Liver (tissue), 9 donors: ENCODE measurements around the gene CELF4. TPM values are rescaled to one million over a fixed set of nuclear protein-coding genes. Genes with fewer than 3 reads are reported as not detected.
"Not testable (repeated sequence)": the region's sequence is repeated elsewhere in the genome, so short reads cannot be mapped to it uniquely, and the experiment has no call there.

Experiments
- DNase-seq: peaks from one replicate; pipeline ENCODE4 v3.0.0-alpha.2; 2017; ENCODE audit warnings: low spot score
- H3K27ac ChIP-seq, 2 donors: one replicate each; pipeline ENCODE4 v1.7.0; 2013; ENCODE audit warnings: inconsistent platforms in 2 of 2, low read length in 2 of 2, control low read depth in 1 of 2, low read depth in 1 of 2, mild to moderate bottlenecking in 1 of 2
- H3K27me3 ChIP-seq, 4 donors: one replicate each; pipeline versions ENCODE4 v1.6.1 to v1.7.0; 2013; ENCODE audit warnings: low read length in 3 of 4, inconsistent platforms in 1 of 4, mild to moderate bottlenecking in 1 of 4, moderate library complexity in 1 of 4; ENCODE audit not compliant: control insufficient read depth in 4 of 4, insufficient read depth in 4 of 4
- H3K36me3 ChIP-seq, 4 donors: one replicate each; pipeline versions ENCODE4 v1.6.1 to v1.7.0; 2013; ENCODE audit warnings: low read length in 3 of 4, mild to moderate bottlenecking in 3 of 4, low read depth in 1 of 4, moderate library complexity in 1 of 4; ENCODE audit not compliant: control insufficient read depth in 4 of 4, insufficient read depth in 3 of 4
- H3K4me1 ChIP-seq, 4 donors: one replicate each; pipeline versions ENCODE4 v1.6.1 to v1.7.0; 2013; ENCODE audit warnings: low read length in 3 of 4, mild to moderate bottlenecking in 3 of 4, moderate library complexity in 1 of 4; ENCODE audit not compliant: control insufficient read depth in 4 of 4, insufficient read depth in 4 of 4
- H3K4me3 ChIP-seq, 3 donors: one replicate each; pipeline versions ENCODE4 v1.6.1 to v1.7.0; 2013; ENCODE audit warnings: low read length in 3 of 3, control low read depth in 1 of 3, low read depth in 1 of 3, mild to moderate bottlenecking in 1 of 3
- H3K9ac ChIP-seq, 2 donors: one replicate each; pipeline ENCODE4 v1.7.0; 2013; ENCODE audit warnings: low read length in 2 of 2, mild to moderate bottlenecking in 2 of 2, moderate library complexity in 2 of 2, control low read depth in 1 of 2, low read depth in 1 of 2
- H3K9me3 ChIP-seq, 4 donors: one replicate each; pipeline versions ENCODE4 v1.6.1 to v1.7.0; 2013; ENCODE audit warnings: low read length in 3 of 4; ENCODE audit not compliant: control insufficient read depth in 4 of 4
- EGR1 ChIP-seq, 2 donors: IDR thresholded peaks; 2 replicates each; pipeline ENCODE4 v1.6.1; 2016 to 2018; ENCODE audit warnings: antibody characterized with exemption in 2 of 2, low read depth in 2 of 2
- FOXA1 ChIP-seq: IDR thresholded peaks from 2 replicates; pipeline ENCODE4 v1.6.1; 2016; ENCODE audit warnings: antibody characterized with exemption
- GABPA ChIP-seq, 2 donors: IDR thresholded peaks in 1 of 2; conservative IDR thresholded peaks in 1 of 2; 2 replicates each; pipeline ENCODE4 v1.6.1; 2016; ENCODE audit warnings: antibody characterized with exemption in 2 of 2, mild to moderate bottlenecking in 1 of 2, moderate library complexity in 1 of 2
- HNF4A ChIP-seq, 2 donors: conservative IDR thresholded peaks; 2 replicates each; pipeline ENCODE4 v1.6.1; 2016; ENCODE audit warnings: antibody characterized with exemption in 2 of 2, mild to moderate bottlenecking in 2 of 2
- JUND ChIP-seq, 2 donors: IDR thresholded peaks; 2 replicates each; pipeline ENCODE4 v1.6.1; 2016; ENCODE audit warnings: antibody characterized with exemption in 2 of 2
- NR2F2 ChIP-seq: IDR thresholded peaks from 2 replicates; pipeline ENCODE4 v1.6.1; 2016; ENCODE audit warnings: antibody characterized with exemption
- RXRA ChIP-seq, 2 donors: IDR thresholded peaks; 2 replicates each; pipeline ENCODE4 v1.6.1; 2017 to 2018; ENCODE audit warnings: antibody characterized with exemption in 2 of 2, mild to moderate bottlenecking in 1 of 2
- SP1 ChIP-seq: IDR thresholded peaks from 2 replicates; pipeline ENCODE4 v1.6.1; 2018; ENCODE audit warnings: antibody characterized with exemption, mild to moderate bottlenecking
- YY1 ChIP-seq: IDR thresholded peaks from 2 replicates; pipeline ENCODE4 v1.6.1; 2016; ENCODE audit warnings: antibody characterized with exemption, mild to moderate bottlenecking
- WGBS: extraction: QIAGEN DNeasy Blood & Tissue Kit; methylation state at CpG from one replicate; pipeline ENCODE4 v1.1.7; 2013; 5-methylcytosine and 5-hydroxymethylcytosine counted together
- polyA plus RNA-seq, 2 donors: library from polyadenylated mRNA; stranded (reverse) in 1 of 2; unstranded in 1 of 2; fragments of 200-250 nt in 1 of 2; fragments of >200 nt in 1 of 2; fragmentation: Nextera tagmentation in 1 of 2; extraction: Ambion mirVana in 1 of 2; gene quantifications; one replicate each; pipeline versions ENCODE4 v1.2.1 to v1.2.3, GENCODE V29; 2013 to 2015
- total RNA-seq, 2 donors: library from RNA; depleted of rRNA; stranded (reverse); fragments of >200 nt; gene quantifications; one replicate each; pipeline ENCODE4 v1.2.3, GENCODE V29; 2014
- TF ChIP-seq, protein P1 (sequence below): IDR thresholded peaks from 2 replicates; pipeline ENCODE4 v1.6.1; 2016; ENCODE audit warnings: antibody characterized with exemption
- TF ChIP-seq, protein P2 (sequence below): IDR thresholded peaks from 2 replicates; pipeline ENCODE4 v1.6.1; 2016; ENCODE audit warnings: antibody characterized with exemption, mild to moderate bottlenecking
- donor health status: healthy.
- donor health status: healthy.
- donor health status: healthy.
- donor health status: healthy.
- donor health status: healthy.

CELF4 gene
- total and polyA plus RNA-seq, 4 donors = 0.08 to 0.28 (median 0.21) TPM; not detected in 1

DNA sequence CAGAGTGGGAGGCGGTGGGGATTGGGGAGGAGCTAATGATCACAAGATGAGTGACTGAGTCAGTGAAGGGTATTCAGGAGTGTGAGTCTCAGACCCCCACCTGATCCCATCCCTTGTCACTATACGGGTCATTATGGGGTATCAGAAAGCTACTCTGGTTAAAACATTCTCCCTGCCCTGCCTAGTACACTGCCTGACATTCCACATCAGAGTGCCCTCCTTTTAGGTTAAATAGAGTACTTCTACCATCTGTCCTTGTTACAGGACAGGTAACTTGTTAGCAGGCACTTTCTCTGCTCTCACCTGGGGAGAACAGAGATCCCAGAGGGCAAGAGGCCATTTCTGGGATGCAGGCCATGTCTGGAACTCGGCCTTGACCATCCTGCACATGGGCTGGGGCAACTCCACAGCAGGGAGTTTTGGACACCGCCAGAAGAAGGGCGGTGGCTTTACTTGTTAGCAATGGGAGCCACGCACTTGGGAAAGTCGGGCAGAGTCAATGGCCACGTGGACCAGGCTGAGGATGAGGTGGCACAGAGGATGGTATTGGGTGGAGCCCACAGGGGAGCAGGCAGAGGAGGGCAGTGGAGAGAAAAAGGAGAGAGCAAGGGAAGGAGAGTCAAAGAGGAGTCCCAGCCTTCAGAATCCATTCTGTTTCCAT is 98.5 kb downstream of the CELF4 start:
- H3K27me3 ChIP-seq = no peaks in the 10 kb centered on the region
- no peak overlapping the region for H3K9ac ChIP-seq
- H3K9me3 ChIP-seq = no peaks in the 10 kb centered on the region
- no peak for DNase-seq
- no peaks in the 10 kb centered on the region for H3K4me1 ChIP-seq
- 74% methylated on average over 8 of the region's 8 CpGs for WGBS
- H3K27ac ChIP-seq = no peak overlapping the region
- H3K4me3 ChIP-seq = no peak overlapping the region
- TF ChIP-seq EGR1 (IDR thresholded peaks at IDR 0.05; ENCODE audit: low read depth in 2 of 2) = no peak
- TF ChIP-seq RXRA (IDR thresholded peaks at IDR 0.05) = no peak
- no peaks in the 10 kb centered on the region for H3K36me3 ChIP-seq

DNA sequence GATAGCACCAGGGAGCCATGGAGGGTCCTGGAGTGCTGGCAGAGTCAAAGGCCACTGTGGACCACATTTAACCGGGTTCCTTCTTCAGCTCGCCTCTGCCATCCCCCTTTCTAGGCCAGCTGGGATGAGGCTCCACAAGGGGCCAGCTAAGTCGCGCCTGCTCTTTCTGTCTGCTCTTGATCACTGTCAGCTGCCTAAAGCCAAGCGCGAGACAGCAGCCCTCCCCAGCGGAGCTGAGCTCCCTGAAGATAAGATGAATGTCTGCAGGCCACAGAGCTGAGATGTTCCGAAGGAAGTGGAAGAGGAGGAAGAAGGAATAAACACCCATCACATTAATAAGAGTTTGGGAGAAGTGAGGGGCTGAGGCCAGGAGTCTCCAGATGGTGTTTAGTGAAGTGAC is 99.6 kb downstream of the CELF4 start:
- Histone ChIP-seq H3K27ac (no peak overlapping the region), H3K4me3 (no peak overlapping the region), H3K9ac (no peak overlapping the region), H3K27me3 (peaks cover 0 to under 1% (median 0%) of the 10 kb centered on the region in 4 donors), H3K9me3 (no peaks in the 10 kb centered on the region), H3K4me1 (no peaks in the 10 kb centered on the region), H3K36me3 (no peaks in the 10 kb centered on the region)
- DNase-seq = no peak
- 24% methylated on average over 8 of the region's 8 CpGs for WGBS
- TF ChIP-seq HNF4A (conservative IDR thresholded peaks at IDR 0.05) (no peak), YY1 (no peak), GABPA (IDR thresholded peaks at IDR 0.05 in 1 of 2, conservative IDR thresholded peaks at IDR 0.05 in 1 of 2) (no peak), EGR1 (IDR thresholded peaks at IDR 0.05; ENCODE audit: low read depth in 2 of 2) (no peak)

DNA sequence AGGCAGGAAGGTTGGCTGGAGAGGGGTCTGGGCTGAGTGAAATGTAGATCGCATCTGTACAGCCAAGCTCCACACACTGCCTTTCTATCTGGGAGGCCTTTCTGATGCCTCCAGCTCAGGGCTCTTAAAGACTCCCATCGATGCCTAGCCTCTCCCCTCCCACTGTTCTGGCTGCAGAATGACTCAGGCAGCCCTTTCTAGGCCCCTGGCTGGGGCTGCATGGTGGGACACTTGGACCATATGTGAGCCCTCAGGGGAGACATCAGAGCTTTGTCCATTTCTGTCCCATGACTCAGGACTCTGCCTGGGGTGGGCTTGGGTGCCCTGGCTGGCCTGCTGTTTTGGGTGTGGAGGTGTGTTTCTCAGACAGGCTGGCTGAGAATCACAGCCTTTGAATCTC is 101.3 kb downstream of the CELF4 start:
- WGBS = 65% methylated on average over 2 of the region's 2 CpGs
- H3K4me1 ChIP-seq = no peaks in the 10 kb centered on the region
- peaks cover 0 to 2% (median 0%) of the 10 kb centered on the region in 4 donors for H3K27me3 ChIP-seq
- no peak for TF ChIP-seq SP1
- no peak for TF ChIP-seq JUND (IDR thresholded peaks at IDR 0.05)
- no peak overlapping the region for H3K9ac ChIP-seq
- no peaks in the 10 kb centered on the region for H3K36me3 ChIP-seq
- H3K27ac ChIP-seq = no peak overlapping the region
- no peak overlapping the region for H3K4me3 ChIP-seq
- no peak for DNase-seq
- no peaks in the 10 kb centered on the region for H3K9me3 ChIP-seq

DNA sequence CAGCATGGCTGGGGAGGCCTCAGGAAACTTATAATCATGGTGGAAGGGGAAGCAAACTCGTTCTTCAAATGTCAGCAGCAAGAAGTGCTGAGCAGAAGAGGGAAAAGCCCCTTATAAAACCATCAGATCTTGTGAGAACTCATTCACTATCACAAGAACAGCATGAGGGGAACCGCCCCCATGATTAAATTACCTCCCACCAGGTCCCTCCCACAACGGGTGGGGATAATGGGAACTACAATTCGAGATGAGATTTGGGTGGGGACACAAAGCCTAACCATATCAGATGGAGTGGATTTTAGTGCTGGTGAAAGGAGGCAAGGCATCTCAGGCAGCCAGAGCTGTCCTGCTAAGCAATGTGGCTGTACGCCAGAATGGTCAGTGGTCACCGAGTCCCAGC is 104.3 kb downstream of the CELF4 start:
- not testable (repeated sequence) for H3K9ac ChIP-seq, H3K27ac ChIP-seq, H3K4me3 ChIP-seq, H3K9me3 ChIP-seq, H3K27me3 ChIP-seq, H3K4me1 ChIP-seq, H3K36me3 ChIP-seq, DNase-seq
- WGBS = 68% methylated on average over 6 of the region's 6 CpGs

DNA sequence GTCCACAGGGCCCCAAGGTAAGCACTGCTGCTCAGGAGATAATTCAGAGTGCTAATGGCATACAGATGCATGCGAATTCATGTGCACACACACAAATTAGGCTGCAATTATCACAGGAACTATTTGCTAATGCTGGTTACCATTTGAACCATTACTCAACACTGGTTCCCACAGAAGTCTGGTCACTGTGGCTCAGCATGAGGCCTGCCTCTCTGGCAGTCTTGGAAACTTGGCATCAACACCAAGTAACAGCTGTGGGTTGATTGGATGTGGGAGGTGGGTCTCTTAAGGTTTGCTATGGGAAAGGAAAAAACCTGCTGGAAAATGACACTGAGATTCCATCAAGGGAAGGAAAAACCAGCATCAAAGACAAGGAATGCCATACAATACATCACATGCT is 105.0 kb downstream of the CELF4 start:
- Histone ChIP-seq H3K36me3 (no peaks in the 10 kb centered on the region), H3K4me1 (peaks cover 0 to 2% (median 0%) of the 10 kb centered on the region in 4 donors), H3K4me3 (no peak overlapping the region), H3K9me3 (no peaks in the 10 kb centered on the region), H3K9ac (no peak overlapping the region), H3K27ac (no peak overlapping the region), H3K27me3 (peaks cover 0 to 2% (median 0%) of the 10 kb centered on the region in 4 donors)
- WGBS = 80% methylated on average over 1 of the region's 1 CpG
- DNase-seq = no peak
- TF ChIP-seq, protein P1, sequence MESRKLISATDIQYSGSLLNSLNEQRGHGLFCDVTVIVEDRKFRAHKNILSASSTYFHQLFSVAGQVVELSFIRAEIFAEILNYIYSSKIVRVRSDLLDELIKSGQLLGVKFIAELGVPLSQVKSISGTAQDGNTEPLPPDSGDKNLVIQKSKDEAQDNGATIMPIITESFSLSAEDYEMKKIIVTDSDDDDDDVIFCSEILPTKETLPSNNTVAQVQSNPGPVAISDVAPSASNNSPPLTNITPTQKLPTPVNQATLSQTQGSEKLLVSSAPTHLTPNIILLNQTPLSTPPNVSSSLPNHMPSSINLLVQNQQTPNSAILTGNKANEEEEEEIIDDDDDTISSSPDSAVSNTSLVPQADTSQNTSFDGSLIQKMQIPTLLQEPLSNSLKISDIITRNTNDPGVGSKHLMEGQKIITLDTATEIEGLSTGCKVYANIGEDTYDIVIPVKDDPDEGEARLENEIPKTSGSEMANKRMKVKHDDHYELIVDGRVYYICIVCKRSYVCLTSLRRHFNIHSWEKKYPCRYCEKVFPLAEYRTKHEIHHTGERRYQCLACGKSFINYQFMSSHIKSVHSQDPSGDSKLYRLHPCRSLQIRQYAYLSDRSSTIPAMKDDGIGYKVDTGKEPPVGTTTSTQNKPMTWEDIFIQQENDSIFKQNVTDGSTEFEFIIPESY = no peak
- TF ChIP-seq FOXA1 (no peak), YY1 (no peak), RXRA (IDR thresholded peaks at IDR 0.05) (no peak), NR2F2 (no peak), HNF4A (conservative IDR thresholded peaks at IDR 0.05) (no peak), SP1 (no peak)
- TF ChIP-seq, protein P2, sequence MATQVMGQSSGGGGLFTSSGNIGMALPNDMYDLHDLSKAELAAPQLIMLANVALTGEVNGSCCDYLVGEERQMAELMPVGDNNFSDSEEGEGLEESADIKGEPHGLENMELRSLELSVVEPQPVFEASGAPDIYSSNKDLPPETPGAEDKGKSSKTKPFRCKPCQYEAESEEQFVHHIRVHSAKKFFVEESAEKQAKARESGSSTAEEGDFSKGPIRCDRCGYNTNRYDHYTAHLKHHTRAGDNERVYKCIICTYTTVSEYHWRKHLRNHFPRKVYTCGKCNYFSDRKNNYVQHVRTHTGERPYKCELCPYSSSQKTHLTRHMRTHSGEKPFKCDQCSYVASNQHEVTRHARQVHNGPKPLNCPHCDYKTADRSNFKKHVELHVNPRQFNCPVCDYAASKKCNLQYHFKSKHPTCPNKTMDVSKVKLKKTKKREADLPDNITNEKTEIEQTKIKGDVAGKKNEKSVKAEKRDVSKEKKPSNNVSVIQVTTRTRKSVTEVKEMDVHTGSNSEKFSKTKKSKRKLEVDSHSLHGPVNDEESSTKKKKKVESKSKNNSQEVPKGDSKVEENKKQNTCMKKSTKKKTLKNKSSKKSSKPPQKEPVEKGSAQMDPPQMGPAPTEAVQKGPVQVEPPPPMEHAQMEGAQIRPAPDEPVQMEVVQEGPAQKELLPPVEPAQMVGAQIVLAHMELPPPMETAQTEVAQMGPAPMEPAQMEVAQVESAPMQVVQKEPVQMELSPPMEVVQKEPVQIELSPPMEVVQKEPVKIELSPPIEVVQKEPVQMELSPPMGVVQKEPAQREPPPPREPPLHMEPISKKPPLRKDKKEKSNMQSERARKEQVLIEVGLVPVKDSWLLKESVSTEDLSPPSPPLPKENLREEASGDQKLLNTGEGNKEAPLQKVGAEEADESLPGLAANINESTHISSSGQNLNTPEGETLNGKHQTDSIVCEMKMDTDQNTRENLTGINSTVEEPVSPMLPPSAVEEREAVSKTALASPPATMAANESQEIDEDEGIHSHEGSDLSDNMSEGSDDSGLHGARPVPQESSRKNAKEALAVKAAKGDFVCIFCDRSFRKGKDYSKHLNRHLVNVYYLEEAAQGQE = no peak
